Large intestine (tissue), 3 donors: ENCODE data around the gene RAB14. TPM values are rescaled to one million over a fixed set of nuclear protein-coding genes. Genes with fewer than 3 reads are reported as not detected.

ENCODE experiments used
- DNase-seq, 2 donors: peaks; one replicate each; pipeline versions ENCODE4 v3.0.0 to v3.0.0-alpha.2; 2013
- H3K27ac ChIP-seq: one replicate; pipeline ENCODE4 v1.5.1; 2013; ENCODE audit warnings: low read length
- H3K27me3 ChIP-seq: 2 replicates; pipeline ENCODE4 v1.6.1; 2013; ENCODE audit warnings: low read length; ENCODE audit not compliant: control insufficient read depth, insufficient read depth
- H3K36me3 ChIP-seq: 2 replicates; pipeline ENCODE4 v1.6.1; 2013; ENCODE audit warnings: low read length; ENCODE audit not compliant: control insufficient read depth, insufficient read depth
- H3K4me1 ChIP-seq: one replicate; pipeline ENCODE4 v1.6.1; 2013; ENCODE audit warnings: low read length; ENCODE audit not compliant: control insufficient read depth, insufficient read depth
- H3K4me3 ChIP-seq: one replicate; pipeline ENCODE4 v1.5.1; 2013; ENCODE audit warnings: low read length
- H3K9me3 ChIP-seq: one replicate; pipeline ENCODE4 v1.6.1; 2013; ENCODE audit warnings: mild to moderate bottlenecking, low read depth, low read length, moderate library complexity; ENCODE audit not compliant: control insufficient read depth
- WGBS: methylation state at CpG from one replicate; pipeline ENCODE4 v1.1.5; 2013; ENCODE audit warnings: low lambda C conversion rate; ENCODE audit not compliant: insufficient coverage; 5-methylcytosine and 5-hydroxymethylcytosine counted together
- polyA plus RNA-seq: library from polyadenylated mRNA; unstranded; fragments of 120-200 nt; gene quantifications from one replicate; pipeline ENCODE4 v1.2.1, GENCODE V29; 2013

Gene RAB14
- polyA plus RNA-seq, 1 donor: 66.2 TPM

GRCh38 chr9:121220996-121221663, 19.5 kb upstream of the RAB14 start:
- Histone ChIP-seq H3K27ac (no peak overlapping the region), H3K36me3 (no peaks in the 10 kb centered on the region), H3K4me1 (no peaks in the 10 kb centered on the region), H3K4me3 (no peak overlapping the region), H3K9me3 (no peaks in the 10 kb centered on the region), H3K27me3 (no peaks in the 10 kb centered on the region)
- no CpG with 5 or more reads among the region's 13 CpGs for WGBS
- no peak for DNase-seq

- H3K4me1 ChIP-seq: no peaks in the 10 kb centered on the region
- H3K27me3 ChIP-seq: no peaks in the 10 kb centered on the region
- DNase-seq: no peak
- H3K27ac ChIP-seq: no peak overlapping the region
- WGBS: 100% methylated on average over 1 of the region's 3 CpGs
- no peaks in the 10 kb centered on the region for H3K9me3 ChIP-seq
- no peaks in the 10 kb centered on the region for H3K36me3 ChIP-seq
- H3K4me3 ChIP-seq: no peak overlapping the region
Measured at GRCh38 chr9:121219530-121219929, 17.9 kb upstream of the RAB14 start.

GRCh38 chr9:121218357-121219027, 16.8 kb upstream of the RAB14 start:
- Histone ChIP-seq H3K4me3 (no peak overlapping the region), H3K36me3 (no peaks in the 10 kb centered on the region), H3K27me3 (no peaks in the 10 kb centered on the region), H3K9me3 (no peaks in the 10 kb centered on the region), H3K4me1 (no peaks in the 10 kb centered on the region), H3K27ac (no peak overlapping the region)
- no peak for DNase-seq
- 100% methylated on average over 2 of the region's 8 CpGs for WGBS

- H3K27ac ChIP-seq: no peak overlapping the region
- H3K4me3 ChIP-seq: no peak overlapping the region
- no peaks in the 10 kb centered on the region for H3K27me3 ChIP-seq
- no peaks in the 10 kb centered on the region for H3K4me1 ChIP-seq
- H3K9me3 ChIP-seq: no peaks in the 10 kb centered on the region
- no peak for DNase-seq
- H3K36me3 ChIP-seq: no peaks in the 10 kb centered on the region
- WGBS: 92% methylated on average over 2 of the region's 4 CpGs
Measured at GRCh38 chr9:121217609-121218292, 16.1 kb upstream of the RAB14 start.

GRCh38 chr9:121216271-121216805, 14.7 kb upstream of the RAB14 start:
- H3K27ac ChIP-seq: no peak overlapping the region
- no peak overlapping the region for H3K4me3 ChIP-seq
- no peaks in the 10 kb centered on the region for H3K36me3 ChIP-seq
- H3K9me3 ChIP-seq: no peaks in the 10 kb centered on the region
- no CpG with 5 or more reads among the region's 3 CpGs for WGBS
- H3K27me3 ChIP-seq: no peaks in the 10 kb centered on the region
- no peak for DNase-seq
- H3K4me1 ChIP-seq: no peaks in the 10 kb centered on the region

DNA sequence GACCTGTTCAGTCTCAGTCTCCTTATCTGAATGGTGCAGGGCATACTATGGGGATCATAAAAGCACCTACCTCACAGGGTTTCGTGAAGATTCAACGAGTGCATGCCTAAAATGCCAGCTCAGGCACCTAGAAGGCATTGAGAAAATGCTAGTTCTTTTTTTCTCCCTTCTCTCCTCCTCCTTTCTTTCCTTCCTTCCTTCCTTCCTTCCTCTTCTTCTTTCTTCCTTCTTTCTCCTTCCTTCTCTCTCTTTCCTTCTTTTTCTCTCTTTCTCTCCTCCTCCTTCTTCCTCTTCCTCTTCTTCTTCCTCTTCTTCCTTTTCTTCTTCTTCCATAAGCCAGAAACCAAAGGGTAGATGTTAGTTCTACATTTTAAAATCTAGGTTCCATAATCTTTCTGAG, 12.3 kb upstream of the RAB14 start:
- H3K27me3 ChIP-seq: no peaks in the 10 kb centered on the region
- 40% methylated on average over 1 of the region's 2 CpGs for WGBS
- H3K9me3 ChIP-seq: no peaks in the 10 kb centered on the region
- H3K4me1 ChIP-seq: no peaks in the 10 kb centered on the region
- DNase-seq: no peak
- H3K4me3 ChIP-seq: no peak overlapping the region
- no peaks in the 10 kb centered on the region for H3K36me3 ChIP-seq
- H3K27ac ChIP-seq: no peak overlapping the region

- Histone ChIP-seq H3K36me3 (no peaks in the 10 kb centered on the region), H3K27ac (no peak overlapping the region), H3K9me3 (no peaks in the 10 kb centered on the region), H3K4me3 (no peak overlapping the region), H3K4me1 (no peaks in the 10 kb centered on the region), H3K27me3 (no peaks in the 10 kb centered on the region)
- DNase-seq: peak; percentile 74 to 80
- no CpG with 5 or more reads among the region's 9 CpGs for WGBS
Measured at GRCh38 chr9:121213136-121213806, 11.6 kb upstream of the RAB14 start.

- Histone ChIP-seq H3K4me3 (no peak overlapping the region), H3K9me3 (no peaks in the 10 kb centered on the region), H3K27ac (no peak overlapping the region), H3K36me3 (no peaks in the 10 kb centered on the region), H3K27me3 (no peaks in the 10 kb centered on the region), H3K4me1 (no peaks in the 10 kb centered on the region)
- no peak for DNase-seq
- WGBS: no CpG with 5 or more reads among the region's 5 CpGs
Measured at GRCh38 chr9:121210536-121210935, 8.9 kb upstream of the RAB14 start.

DNA sequence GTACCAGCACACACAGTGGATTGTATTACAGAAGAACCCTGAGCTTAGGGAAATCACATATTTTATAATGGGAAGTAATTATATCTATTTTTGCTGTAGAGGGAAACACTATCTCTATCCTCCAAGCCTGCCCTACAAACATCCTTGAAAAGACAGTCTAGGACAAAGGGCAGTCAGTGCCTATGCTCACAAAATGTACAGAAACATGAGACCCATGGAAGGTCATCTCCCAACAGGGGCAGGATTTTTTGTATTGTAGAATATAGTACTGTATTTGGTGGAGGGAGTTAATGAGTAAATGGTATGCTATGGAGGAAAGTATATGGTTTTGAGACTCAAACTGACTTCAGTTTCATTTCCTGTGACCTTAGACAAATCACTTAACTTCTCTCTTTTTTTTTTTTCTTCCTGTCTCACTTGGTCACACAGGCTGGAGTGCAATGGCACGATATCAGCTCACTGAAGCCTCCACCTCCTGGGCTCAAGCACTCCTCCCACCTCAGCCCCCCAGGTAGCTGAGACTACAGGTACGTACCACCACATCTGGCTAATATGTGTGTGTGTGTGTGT, 5.8 kb upstream of the RAB14 start:
- H3K36me3 ChIP-seq: no peaks in the 10 kb centered on the region
- no peak overlapping the region for H3K27ac ChIP-seq
- WGBS: no CpG with 5 or more reads among the region's 2 CpGs
- H3K27me3 ChIP-seq: no peaks in the 10 kb centered on the region
- no peak overlapping the region for H3K4me3 ChIP-seq
- H3K4me1 ChIP-seq: peaks cover under 1% of the 10 kb centered on the region
- H3K9me3 ChIP-seq: no peaks in the 10 kb centered on the region
- DNase-seq: no peak
